Neural cell (in vitro differentiated cells): ENCODE results near the gene CACNA2D2.

Source experiments
- CTCF ChIP-seq: fragments of 450-650 bp; IDR thresholded peaks from 2 replicates; pipeline ENCODE4 v1.5.1; 2014; ENCODE audit warnings: antibody characterized with exemption, mild to moderate bottlenecking, moderate library complexity; ENCODE audit not compliant: poor library complexity, severe bottlenecking
- EP300 ChIP-seq: fragments of 450-650 bp; conservative IDR thresholded peaks from 2 replicates; pipeline ENCODE4 v1.6.1; 2014; ENCODE audit warnings: antibody characterized with exemption, mild to moderate bottlenecking, moderate library complexity; ENCODE audit not compliant: poor library complexity, severe bottlenecking
- EZH2 ChIP-seq: fragments of 200-600, 300-800 bp; shearing (Covaris generic), sonication (generic); IDR thresholded peaks from 2 replicates; pipeline ENCODE4 v1.6.1; 2014; ENCODE audit warnings: antibody characterized with exemption, low read length, borderline replicate concordance, mild to moderate bottlenecking; ENCODE audit not compliant: insufficient read depth, poor library complexity, severe bottlenecking
- SMC3 ChIP-seq: fragments of 450-650 bp; conservative IDR thresholded peaks from 2 replicates; pipeline ENCODE4 v1.6.1; 2014; ENCODE audit warnings: antibody characterized with exemption, mild to moderate bottlenecking, moderate library complexity; ENCODE audit not compliant: poor library complexity

GRCh38 chr3:50319181-50319893 lies 184.1 kb downstream of the CACNA2D2 start:
- TF ChIP-seq CTCF (no peak), EZH2 (no peak), EP300 (no peak), SMC3 (no peak)
